IMR-90 (cell line): ENCODE data around the gene AGTR1. TPM values are rescaled to one million over a fixed set of nuclear protein-coding genes. Genes with fewer than 3 reads are reported as not detected.

Source experiments
- ATAC-seq: fragments of 200-7000 bp; cut with Tn5 transposase; 2 replicates; pipeline ENCODE4 v1.9.1; 2020; ENCODE audit warnings: low read depth, mild to moderate bottlenecking, moderate library complexity
- BruUV-seq: library from RNA; stranded (reverse); fragments of 400-500 nt; replicated peaks from 2 replicates; lab custom pipeline; 2021; lab: Mats Ljungman, UMichigan
- CTCF ChIA-PET: fragments of 300-600 bp; formaldehyde crosslinking; extraction: SDS; loops from one replicate; lab custom pipeline; 2021; ENCODE audit warnings: antibody characterized with exemption; lab: Yijun Ruan, JAX
- POLR2A ChIA-PET: fragments of 300-600 bp; sonication (Branson Sonifier 250); formaldehyde crosslinking; loops from one replicate; lab custom pipeline; 2022; ENCODE audit warnings: antibody characterized with exemption; ENCODE audit not compliant: unreplicated experiment; lab: Charles Lee
- DNase-seq: peaks from one replicate; pipeline ENCODE4 v3.0.0; 2013
- H2AFZ ChIP-seq: replicated peaks from 2 replicates; pipeline ENCODE3; 2013; ENCODE audit warnings: low read length, mild to moderate bottlenecking; ENCODE audit not compliant: poor library complexity
- H2AK5ac ChIP-seq: 2 replicates; pipeline ENCODE4 v1.6.1; 2013; ENCODE audit warnings: low read depth, low read length, inconsistent platforms
- H2AK9ac ChIP-seq: replicated peaks from 2 replicates; pipeline ENCODE3; 2013; ENCODE audit warnings: mild to moderate bottlenecking, low read depth, low read length, moderate library complexity; ENCODE audit not compliant: poor library complexity
- H2BK120ac ChIP-seq: 2 replicates; pipeline ENCODE4 v1.6.1; 2013; ENCODE audit warnings: low read depth, low read length, inconsistent platforms
- H2BK15ac ChIP-seq: 3 replicates; pipeline ENCODE4 v1.6.1; 2013; ENCODE audit warnings: low read depth, low read length, inconsistent platforms
- H2BK20ac ChIP-seq: 2 replicates; pipeline ENCODE4 v1.6.1; 2013; ENCODE audit warnings: low read depth, mild to moderate bottlenecking, inconsistent platforms, low read length, moderate library complexity
- H2BK5ac ChIP-seq: 2 replicates; pipeline ENCODE4 v1.6.1; 2013; ENCODE audit warnings: mild to moderate bottlenecking, low read depth, low read length, inconsistent platforms; ENCODE audit not compliant: poor library complexity, severe bottlenecking
- H3K14ac ChIP-seq: replicated peaks from 2 replicates; pipeline ENCODE4 v1.6.1; 2013; ENCODE audit warnings: low read depth, low read length, inconsistent platforms
- H3K18ac ChIP-seq: 2 replicates; pipeline ENCODE4 v1.6.1; 2013; ENCODE audit warnings: low read depth, low read length, control low read depth
- H3K23ac ChIP-seq: 2 replicates; pipeline ENCODE4 v1.6.1; 2013; ENCODE audit warnings: low read depth, low read length, inconsistent platforms
- H3K27ac ChIP-seq: 2 replicates; pipeline ENCODE4 v1.5.1; 2013; ENCODE audit warnings: mild to moderate bottlenecking, control low read depth, low read length; ENCODE audit not compliant: insufficient read depth
- H3K27me3 ChIP-seq: 2 replicates; pipeline ENCODE4 v1.6.1; 2013; ENCODE audit warnings: low read length; ENCODE audit not compliant: control insufficient read depth, insufficient read depth
- H3K36me3 ChIP-seq: 2 replicates; pipeline ENCODE4 v1.6.1; 2013; ENCODE audit warnings: low read length, mixed read lengths; ENCODE audit not compliant: control insufficient read depth, insufficient read depth
- H3K4ac ChIP-seq: 2 replicates; pipeline ENCODE4 v1.6.1; 2013; ENCODE audit warnings: low read depth, low read length, inconsistent platforms
- H3K4me1 ChIP-seq: 2 replicates; pipeline ENCODE4 v1.6.1; 2013; ENCODE audit warnings: low read length, mixed read lengths; ENCODE audit not compliant: control insufficient read depth, insufficient read depth
- H3K4me2 ChIP-seq: 2 replicates; pipeline ENCODE4 v1.6.1; 2013; ENCODE audit warnings: low read depth, mild to moderate bottlenecking, control low read depth, low read length, moderate library complexity
- H3K4me3 ChIP-seq: 2 replicates; pipeline ENCODE4 v1.5.1; 2013; ENCODE audit warnings: low read depth, mild to moderate bottlenecking, control low read depth, low read length, moderate library complexity; ENCODE audit not compliant: insufficient read depth
- H3K56ac ChIP-seq: 2 replicates; pipeline ENCODE4 v1.6.1; 2013; ENCODE audit warnings: low read length, inconsistent platforms; ENCODE audit not compliant: insufficient read depth; ENCODE audit errors: extremely low read depth
- H3K79me1 ChIP-seq, 2 experiments: 2 replicates each; pipeline ENCODE4 v1.6.1; 2013; ENCODE audit warnings: low read length in 2 of 2, inconsistent platforms in 1 of 2, low read depth in 1 of 2
- H3K9ac ChIP-seq: 2 replicates; pipeline ENCODE4 v1.6.1; 2013; ENCODE audit warnings: low read depth, low read length, control low read depth
- H3K9me1 ChIP-seq: 2 replicates; pipeline ENCODE4 v1.6.1; 2013; ENCODE audit warnings: low read length, inconsistent platforms; ENCODE audit not compliant: insufficient read depth
- H3K9me3 ChIP-seq: 2 replicates; pipeline ENCODE4 v1.6.1; 2013; ENCODE audit warnings: low read length; ENCODE audit not compliant: control insufficient read depth, insufficient read depth
- H4K20me1 ChIP-seq: 2 replicates; pipeline ENCODE4 v1.6.1; 2013; ENCODE audit warnings: low read length, inconsistent platforms; ENCODE audit not compliant: insufficient read depth
- H4K5ac ChIP-seq: 2 replicates; pipeline ENCODE4 v1.6.1; 2013; ENCODE audit warnings: mild to moderate bottlenecking, low read depth, low read length, control low read depth
- H4K8ac ChIP-seq, 2 experiments: 2 replicates each; pipeline ENCODE4 v1.6.1; 2013; ENCODE audit warnings: low read depth in 2 of 2, low read length in 2 of 2, control low read depth in 1 of 2, inconsistent platforms in 1 of 2
- H4K91ac ChIP-seq: 2 replicates; pipeline ENCODE4 v1.6.1; 2013; ENCODE audit warnings: low read depth, low read length, inconsistent platforms; ENCODE audit not compliant: insufficient read depth
- BHLHE40 ChIP-seq: fragments of 150-350 bp; IDR thresholded peaks from 2 replicates; pipeline ENCODE4 v1.6.1; 2016; ENCODE audit warnings: mild to moderate bottlenecking, low read depth, low read length
- CEBPB ChIP-seq: IDR thresholded peaks from 2 replicates; pipeline ENCODE4 v1.6.1; 2012; ENCODE audit warnings: low read depth, low read length, improper control_type of control experiment
- FOS ChIP-seq: fragments of 150-350 bp; IDR thresholded peaks from 2 replicates; pipeline ENCODE4 v1.6.1; 2016; ENCODE audit warnings: low read depth, low read length
- MXI1 ChIP-seq: IDR thresholded peaks from 2 replicates; pipeline ENCODE4 v1.6.1; 2012; ENCODE audit warnings: low read depth, mild to moderate bottlenecking, low read length, moderate library complexity, borderline replicate concordance
- POLR2A ChIP-seq: IDR thresholded peaks from 2 replicates; pipeline ENCODE4 v1.6.1; 2012; ENCODE audit warnings: mild to moderate bottlenecking, low read depth, low read length
- RAD21 ChIP-seq: IDR thresholded peaks from 2 replicates; pipeline ENCODE4 v1.6.1; 2012; ENCODE audit warnings: low read length, improper control_type of control experiment
- SMC3 ChIP-seq: fragments of 150-350 bp; IDR thresholded peaks from 2 replicates; pipeline ENCODE4 v1.6.1; 2016; ENCODE audit warnings: low read depth, mild to moderate bottlenecking, antibody characterized with exemption, low read length, moderate library complexity
- WGBS, 2 experiments: methylation state at CpG; one replicate each; pipeline versions ENCODE4 v1.1.5 to v1.1.7; 2013; ENCODE audit warnings: missing lambda C conversion rate in 2 of 2; ENCODE audit not compliant: insufficient read length in 1 of 2; ENCODE audit errors: extremely low coverage in 2 of 2; 5-methylcytosine and 5-hydroxymethylcytosine counted together
- dilution Hi-C: fragments of 300-500 bp; cut with HindIII; formaldehyde crosslinking; loops from one replicate; pipeline ENCODE4 v1.14.3; 2018; ENCODE audit warnings: low sequenced_read_pairs; ENCODE audit not compliant: unreplicated experiment
- in situ Hi-C: fragments of 300-500 bp; cut with MboI; formaldehyde crosslinking; loops from 3 replicates; pipeline ENCODE4 v1.14.3; 2019; ENCODE audit warnings: low sequenced_read_pairs, inconsistent platforms, mixed read lengths
- intact Hi-C: fragments of 100-400 bp; cut with micrococcal nuclease; formaldehyde crosslinking; loops from 2 replicates; pipeline ENCODE4 v1.10.0; 2022
- polyA plus RNA-seq, 3 experiments: library from polyadenylated mRNA; depleted of rRNA; stranded (reverse); fragments of >200 nt; gene quantifications; 2 replicates each; pipeline ENCODE4 v1.2.3, GENCODE V29; 2012; ENCODE audit warnings: low replicate concordance in 1 of 3
- total RNA-seq: library from RNA; depleted of rRNA; stranded (reverse); fragments of >200 nt; gene quantifications from 2 replicates; pipeline ENCODE4 v1.2.3, GENCODE V29; 2012
- TF ChIP-seq, protein P1 (sequence below): conservative IDR thresholded peaks from 2 replicates; pipeline ENCODE4 v1.5.1; 2012; ENCODE audit warnings: mild to moderate bottlenecking, low read depth, low read length, improper control_type of control experiment
- TF ChIP-seq, protein P2 (sequence below): fragments of 150-350 bp; IDR thresholded peaks from 2 replicates; pipeline ENCODE4 v1.6.1; 2017; ENCODE audit warnings: mild to moderate bottlenecking, antibody characterized with exemption, low read length, low read depth
- TF ChIP-seq, protein P3 (sequence below): fragments of 150-350 bp; IDR thresholded peaks from 2 replicates; pipeline ENCODE4 v1.6.1; 2016; ENCODE audit warnings: low read depth, mild to moderate bottlenecking, low read length, moderate library complexity, borderline replicate concordance

AGTR1 gene
- total and polyA plus RNA-seq, 2 of the 4 experiments (the other 2 are of a cell fraction) = 2.2 to 2.7 TPM

DNA sequence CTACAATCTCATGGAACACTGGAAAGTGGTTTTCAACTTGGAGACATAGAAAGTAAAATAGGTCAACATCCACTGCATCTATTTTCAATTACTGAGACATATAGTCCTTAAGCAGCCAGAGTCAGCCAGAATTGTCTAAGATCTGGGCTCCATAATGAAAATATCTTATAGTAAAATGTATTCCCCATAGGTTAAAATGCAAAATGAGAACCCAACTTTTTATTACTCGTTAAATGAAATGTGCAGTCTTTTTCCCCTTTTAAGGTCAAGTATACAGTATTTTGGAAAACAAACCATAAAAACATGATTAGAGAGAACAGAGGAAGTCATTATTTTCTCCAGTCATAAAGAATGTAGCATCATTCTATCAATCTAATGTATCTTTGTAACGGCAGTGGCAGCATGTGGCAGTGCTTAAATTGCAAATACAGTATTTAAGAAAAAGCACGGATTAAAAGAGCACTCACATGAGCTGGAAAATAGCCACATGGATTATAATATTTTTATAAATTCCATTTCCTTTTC lies 65.5 kb downstream of the AGTR1 start:
- no peaks in the 10 kb centered on the region for H3K36me3 ChIP-seq
- H4K8ac ChIP-seq = no peak overlapping the region
- H3K18ac ChIP-seq = no peak overlapping the region
- no peak overlapping the region for H3K14ac ChIP-seq
- dilution Hi-C loops = no loop called here
- H3K56ac ChIP-seq = no peak overlapping the region
- H2BK120ac ChIP-seq = no peak overlapping the region
- H2BK20ac ChIP-seq = no peak overlapping the region
- H4K5ac ChIP-seq = no peak overlapping the region
- H3K79me1 ChIP-seq = no peaks in the 10 kb centered on the region
- TF ChIP-seq, protein P1, sequence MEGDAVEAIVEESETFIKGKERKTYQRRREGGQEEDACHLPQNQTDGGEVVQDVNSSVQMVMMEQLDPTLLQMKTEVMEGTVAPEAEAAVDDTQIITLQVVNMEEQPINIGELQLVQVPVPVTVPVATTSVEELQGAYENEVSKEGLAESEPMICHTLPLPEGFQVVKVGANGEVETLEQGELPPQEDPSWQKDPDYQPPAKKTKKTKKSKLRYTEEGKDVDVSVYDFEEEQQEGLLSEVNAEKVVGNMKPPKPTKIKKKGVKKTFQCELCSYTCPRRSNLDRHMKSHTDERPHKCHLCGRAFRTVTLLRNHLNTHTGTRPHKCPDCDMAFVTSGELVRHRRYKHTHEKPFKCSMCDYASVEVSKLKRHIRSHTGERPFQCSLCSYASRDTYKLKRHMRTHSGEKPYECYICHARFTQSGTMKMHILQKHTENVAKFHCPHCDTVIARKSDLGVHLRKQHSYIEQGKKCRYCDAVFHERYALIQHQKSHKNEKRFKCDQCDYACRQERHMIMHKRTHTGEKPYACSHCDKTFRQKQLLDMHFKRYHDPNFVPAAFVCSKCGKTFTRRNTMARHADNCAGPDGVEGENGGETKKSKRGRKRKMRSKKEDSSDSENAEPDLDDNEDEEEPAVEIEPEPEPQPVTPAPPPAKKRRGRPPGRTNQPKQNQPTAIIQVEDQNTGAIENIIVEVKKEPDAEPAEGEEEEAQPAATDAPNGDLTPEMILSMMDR = no peak
- no peak for TF ChIP-seq RAD21
- TF ChIP-seq, protein P2, sequence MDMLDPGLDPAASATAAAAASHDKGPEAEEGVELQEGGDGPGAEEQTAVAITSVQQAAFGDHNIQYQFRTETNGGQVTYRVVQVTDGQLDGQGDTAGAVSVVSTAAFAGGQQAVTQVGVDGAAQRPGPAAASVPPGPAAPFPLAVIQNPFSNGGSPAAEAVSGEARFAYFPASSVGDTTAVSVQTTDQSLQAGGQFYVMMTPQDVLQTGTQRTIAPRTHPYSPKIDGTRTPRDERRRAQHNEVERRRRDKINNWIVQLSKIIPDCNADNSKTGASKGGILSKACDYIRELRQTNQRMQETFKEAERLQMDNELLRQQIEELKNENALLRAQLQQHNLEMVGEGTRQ = no peak
- TF ChIP-seq SMC3 = no peak
- no peak for TF ChIP-seq FOS
- TF ChIP-seq CEBPB = no peak
- TF ChIP-seq, protein P3, sequence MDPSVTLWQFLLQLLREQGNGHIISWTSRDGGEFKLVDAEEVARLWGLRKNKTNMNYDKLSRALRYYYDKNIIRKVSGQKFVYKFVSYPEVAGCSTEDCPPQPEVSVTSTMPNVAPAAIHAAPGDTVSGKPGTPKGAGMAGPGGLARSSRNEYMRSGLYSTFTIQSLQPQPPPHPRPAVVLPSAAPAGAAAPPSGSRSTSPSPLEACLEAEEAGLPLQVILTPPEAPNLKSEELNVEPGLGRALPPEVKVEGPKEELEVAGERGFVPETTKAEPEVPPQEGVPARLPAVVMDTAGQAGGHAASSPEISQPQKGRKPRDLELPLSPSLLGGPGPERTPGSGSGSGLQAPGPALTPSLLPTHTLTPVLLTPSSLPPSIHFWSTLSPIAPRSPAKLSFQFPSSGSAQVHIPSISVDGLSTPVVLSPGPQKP = no peak
- no peak for TF ChIP-seq POLR2A
- TF ChIP-seq MXI1 = no peak
- TF ChIP-seq BHLHE40 = no peak
- no peak overlapping the region for H3K23ac ChIP-seq
- no peak overlapping the region for H3K4ac ChIP-seq
- no peak overlapping the region for H4K91ac ChIP-seq
- no peak overlapping the region for H2AK5ac ChIP-seq
- no peaks in the 10 kb centered on the region for H4K20me1 ChIP-seq
- no peak overlapping the region for H3K9ac ChIP-seq
- in situ Hi-C loops = no loop called here
- no peak overlapping the region for H2AK9ac ChIP-seq
- intact Hi-C loops = no loop called here
- no peaks in the 10 kb centered on the region for H3K9me1 ChIP-seq
- H3K4me2 ChIP-seq = no peak overlapping the region
- CTCF ChIA-PET = interaction anchor here (0.6 kb wide), 1 partner anchor 192 kb away, joined by 5 read pairs; no protein-coding TSS in a partner anchor
- BruUV-seq = no TSS peak
- no peaks in the 10 kb centered on the region for H3K9me3 ChIP-seq
- no peak overlapping the region for H3K4me3 ChIP-seq
- POLR2A ChIA-PET = no interaction called here
- ATAC-seq (no peak), DNase-seq (no peak)
- H2BK5ac ChIP-seq = no peak overlapping the region
- no peaks in the 10 kb centered on the region for H3K4me1 ChIP-seq
- WGBS, 2 experiments = no CpG with 5 or more reads among the region's 3 CpGs
- H2BK15ac ChIP-seq = no peak overlapping the region
- no peak overlapping the region for H2AFZ ChIP-seq
- H3K27me3 ChIP-seq = no peaks in the 10 kb centered on the region; the same call in 1 of the 2 replicates
- no peak overlapping the region for H3K27ac ChIP-seq
